ENCODE results near the gene CAND1.

The CAND1 gene

GRCh38 chr12:67274186-67274585 lies 5.0 kb downstream of the CAND1 start:
- no peak for TF ChIP-seq MYC (IDR thresholded peaks at IDR 0.05; ENCODE audit: low read depth, low read length)
- no peak for TF ChIP-seq MAX (IDR thresholded peaks at IDR 0.05; ENCODE audit: low read depth, low read length)
- TF ChIP-seq POLR2A (IDR thresholded peaks at IDR 0.05; ENCODE audit: extremely low read depth, insufficient read length): no peak
- TF ChIP-seq CTCF (IDR thresholded peaks at IDR 0.05; ENCODE audit: low read depth, low read length): no peak
- no peak for DNase-seq (ENCODE audit: low read depth)
- H3K4me3 ChIP-seq (ENCODE audit: low read depth, low read length): peak overlapping the region; percentile 3

GRCh38 chr12:67275380-67275913 lies 6.3 kb downstream of the CAND1 start:
- no peak for TF ChIP-seq CTCF (IDR thresholded peaks at IDR 0.05; ENCODE audit: low read depth, low read length)
- TF ChIP-seq MYC (IDR thresholded peaks at IDR 0.05; ENCODE audit: low read depth, low read length): no peak
- no peak for TF ChIP-seq POLR2A (IDR thresholded peaks at IDR 0.05; ENCODE audit: extremely low read depth, insufficient read length)
- TF ChIP-seq MAX (IDR thresholded peaks at IDR 0.05; ENCODE audit: low read depth, low read length): no peak
- DNase-seq (ENCODE audit: low read depth): no peak
- H3K4me3 ChIP-seq (ENCODE audit: low read depth, low read length): no peak overlapping the region

- TF ChIP-seq MYC (IDR thresholded peaks at IDR 0.05; ENCODE audit: low read depth, low read length): no peak
- no peak for TF ChIP-seq POLR2A (IDR thresholded peaks at IDR 0.05; ENCODE audit: extremely low read depth, insufficient read length)
- TF ChIP-seq CTCF (IDR thresholded peaks at IDR 0.05; ENCODE audit: low read depth, low read length): no peak
- no peak for TF ChIP-seq MAX (IDR thresholded peaks at IDR 0.05; ENCODE audit: low read depth, low read length)
- no peak for DNase-seq (ENCODE audit: low read depth)
- H3K4me3 ChIP-seq (ENCODE audit: low read depth, low read length): no peak overlapping the region
Observed at GRCh38 chr12:67276421-67276820, 7.3 kb downstream of the CAND1 start.

- H3K4me3 ChIP-seq (ENCODE audit: low read depth, low read length): no peak overlapping the region
- TF ChIP-seq POLR2A (IDR thresholded peaks at IDR 0.05; ENCODE audit: extremely low read depth, insufficient read length): no peak
- TF ChIP-seq MYC (IDR thresholded peaks at IDR 0.05; ENCODE audit: low read depth, low read length): no peak
- no peak for TF ChIP-seq MAX (IDR thresholded peaks at IDR 0.05; ENCODE audit: low read depth, low read length)
- TF ChIP-seq CTCF (IDR thresholded peaks at IDR 0.05; ENCODE audit: low read depth, low read length): no peak
- no peak for DNase-seq (ENCODE audit: low read depth)
Observed at GRCh38 chr12:67279637-67280036, 10.5 kb downstream of the CAND1 start.

GRCh38 chr12:67280088-67280487 lies 10.9 kb downstream of the CAND1 start:
- no peak overlapping the region for H3K4me3 ChIP-seq (ENCODE audit: low read depth, low read length)
- DNase-seq (ENCODE audit: low read depth): no peak
- no peak for TF ChIP-seq MYC (IDR thresholded peaks at IDR 0.05; ENCODE audit: low read depth, low read length)
- no peak for TF ChIP-seq POLR2A (IDR thresholded peaks at IDR 0.05; ENCODE audit: extremely low read depth, insufficient read length)
- TF ChIP-seq MAX (IDR thresholded peaks at IDR 0.05; ENCODE audit: low read depth, low read length): no peak
- no peak for TF ChIP-seq CTCF (IDR thresholded peaks at IDR 0.05; ENCODE audit: low read depth, low read length)
